ENCODE measurements around the gene KIAA1671. TPM values are rescaled to one million over a fixed set of nuclear protein-coding genes. Genes with fewer than 3 reads are reported as not detected.

The KIAA1671 gene
- total RNA-seq, 4 donors from 2014 or later: 7.3 to 15.1 (median 10.2) TPM

DNA sequence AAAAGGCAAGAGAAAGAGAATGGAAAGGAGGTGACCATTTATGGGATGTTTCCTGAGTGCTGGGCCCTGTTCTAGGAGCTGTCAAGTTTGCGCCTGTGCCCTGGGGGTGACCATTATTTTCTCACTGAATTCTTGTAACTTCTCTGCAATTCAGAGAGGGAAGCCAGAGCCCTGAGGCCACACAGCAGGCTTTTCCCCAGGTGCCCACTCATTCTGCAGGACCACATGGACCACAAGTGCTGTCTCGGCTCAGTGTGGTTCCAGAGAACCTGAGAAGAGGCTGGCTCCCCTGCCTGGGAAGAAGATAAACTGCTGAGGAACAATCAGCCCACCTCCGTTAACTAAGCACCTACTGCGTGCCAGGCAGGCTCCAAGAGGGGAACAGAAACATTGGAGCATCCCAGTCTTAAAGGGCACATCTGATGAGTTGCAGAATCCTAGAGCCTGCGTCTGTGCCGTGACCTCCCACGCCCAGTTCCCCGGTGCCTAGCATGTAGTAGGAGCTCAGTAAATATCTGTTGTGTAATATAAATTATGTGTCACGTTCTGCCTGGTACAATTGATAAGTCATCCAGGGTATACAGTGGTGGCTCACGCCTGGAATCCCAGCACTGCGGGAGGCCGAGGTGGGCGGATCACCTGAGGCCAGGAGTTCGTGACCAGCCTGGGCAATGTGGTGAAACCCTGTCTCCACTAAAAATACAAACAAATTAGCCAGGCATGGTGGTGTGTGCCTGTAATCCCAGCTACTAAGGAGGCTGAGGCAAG, 215.5 kb downstream of the KIAA1671 start:
- TF ChIP-seq, protein P1, sequence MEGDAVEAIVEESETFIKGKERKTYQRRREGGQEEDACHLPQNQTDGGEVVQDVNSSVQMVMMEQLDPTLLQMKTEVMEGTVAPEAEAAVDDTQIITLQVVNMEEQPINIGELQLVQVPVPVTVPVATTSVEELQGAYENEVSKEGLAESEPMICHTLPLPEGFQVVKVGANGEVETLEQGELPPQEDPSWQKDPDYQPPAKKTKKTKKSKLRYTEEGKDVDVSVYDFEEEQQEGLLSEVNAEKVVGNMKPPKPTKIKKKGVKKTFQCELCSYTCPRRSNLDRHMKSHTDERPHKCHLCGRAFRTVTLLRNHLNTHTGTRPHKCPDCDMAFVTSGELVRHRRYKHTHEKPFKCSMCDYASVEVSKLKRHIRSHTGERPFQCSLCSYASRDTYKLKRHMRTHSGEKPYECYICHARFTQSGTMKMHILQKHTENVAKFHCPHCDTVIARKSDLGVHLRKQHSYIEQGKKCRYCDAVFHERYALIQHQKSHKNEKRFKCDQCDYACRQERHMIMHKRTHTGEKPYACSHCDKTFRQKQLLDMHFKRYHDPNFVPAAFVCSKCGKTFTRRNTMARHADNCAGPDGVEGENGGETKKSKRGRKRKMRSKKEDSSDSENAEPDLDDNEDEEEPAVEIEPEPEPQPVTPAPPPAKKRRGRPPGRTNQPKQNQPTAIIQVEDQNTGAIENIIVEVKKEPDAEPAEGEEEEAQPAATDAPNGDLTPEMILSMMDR (IDR thresholded peaks at IDR 0.05; ENCODE audit: low read depth): no peak

DNA sequence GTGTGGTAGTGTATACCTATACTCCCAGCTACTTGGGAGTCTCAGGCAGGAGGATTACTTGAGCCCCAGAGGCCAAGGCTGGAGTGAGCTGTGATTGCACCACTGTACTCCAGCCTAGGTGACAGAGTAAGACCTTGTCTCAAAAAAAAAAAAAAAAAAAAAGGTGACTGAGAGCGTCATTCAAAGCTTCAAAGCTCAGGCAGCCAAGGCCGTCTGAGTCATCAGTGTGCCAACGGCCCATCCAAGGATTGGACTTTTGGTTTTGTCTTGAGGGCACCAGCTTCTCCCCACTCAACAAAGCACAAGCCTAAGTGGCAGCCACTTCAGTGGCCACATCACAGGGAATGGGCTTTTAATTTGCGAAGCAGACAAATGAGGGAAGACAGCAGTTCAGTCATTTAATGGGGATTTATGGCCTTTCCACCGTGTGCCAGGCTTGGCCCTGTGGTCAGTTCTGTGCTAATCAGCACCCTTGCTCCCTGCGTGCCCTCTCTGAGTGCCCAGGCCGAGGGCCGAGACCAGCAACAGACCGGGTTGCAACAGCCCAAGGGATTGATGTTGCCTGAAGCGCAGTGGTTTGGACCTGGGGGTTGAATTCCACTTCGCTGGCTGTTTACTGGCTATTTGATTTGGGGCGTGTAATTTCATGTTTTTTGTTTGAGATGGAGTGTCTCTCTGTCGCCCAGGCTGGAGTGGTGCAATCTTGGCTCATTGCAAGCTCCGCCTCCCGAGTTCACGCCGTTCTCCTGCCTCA, 216.9 kb downstream of the KIAA1671 start:
- TF ChIP-seq, protein P1 (IDR thresholded peaks at IDR 0.05; ENCODE audit: low read depth): no peak

DNA sequence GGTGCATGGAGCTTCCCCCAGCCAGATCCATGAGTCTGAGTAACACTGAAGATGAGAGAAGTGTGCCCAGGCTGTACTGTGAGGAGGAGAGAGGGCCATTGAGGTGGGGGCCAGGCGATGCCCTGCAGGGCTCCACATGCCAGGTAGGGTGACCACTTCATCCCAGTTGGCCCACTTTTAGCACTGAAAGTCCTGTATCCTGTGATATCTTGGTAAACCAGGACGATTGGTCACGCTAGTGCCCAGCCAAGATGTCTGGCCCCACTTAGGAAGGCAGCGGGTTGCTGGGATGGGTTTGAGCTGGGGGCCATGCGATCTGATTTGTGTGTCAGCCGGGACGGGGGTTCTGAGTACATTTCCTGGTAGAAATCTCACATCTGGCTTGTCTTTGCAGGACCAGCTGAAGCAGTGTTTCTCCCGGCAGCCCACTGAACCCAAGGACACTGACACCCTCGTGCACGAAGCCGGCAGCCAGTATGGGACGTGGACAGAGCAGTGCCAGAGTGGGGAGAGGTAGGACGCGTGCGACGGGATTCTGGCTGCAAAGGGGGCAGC, 218.0 kb downstream of the KIAA1671 start:
- TF ChIP-seq, protein P1 (IDR thresholded peaks at IDR 0.05; ENCODE audit: low read depth): no peak

DNA sequence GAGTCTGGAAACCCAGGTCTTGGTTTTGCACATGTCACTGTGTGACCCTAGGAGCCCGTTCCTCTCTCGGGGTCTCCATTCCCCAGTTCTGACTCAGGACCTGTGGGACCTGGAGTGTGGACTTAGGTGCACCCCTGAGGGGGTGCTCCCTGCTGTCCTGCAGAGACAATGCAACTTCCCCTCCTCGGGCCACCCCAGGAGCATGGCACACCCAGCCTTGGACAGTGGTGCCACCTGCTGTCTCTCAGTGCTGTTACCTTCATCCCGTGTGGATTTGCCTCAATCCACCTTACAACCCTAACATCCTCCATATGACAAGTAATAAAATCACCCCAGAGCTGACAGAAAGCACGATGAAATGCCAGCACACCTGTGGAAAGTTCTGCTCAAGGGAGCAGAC, 219.6 kb downstream of the KIAA1671 start:
- TF ChIP-seq, protein P1 (IDR thresholded peaks at IDR 0.05; ENCODE audit: low read depth): no peak

DNA sequence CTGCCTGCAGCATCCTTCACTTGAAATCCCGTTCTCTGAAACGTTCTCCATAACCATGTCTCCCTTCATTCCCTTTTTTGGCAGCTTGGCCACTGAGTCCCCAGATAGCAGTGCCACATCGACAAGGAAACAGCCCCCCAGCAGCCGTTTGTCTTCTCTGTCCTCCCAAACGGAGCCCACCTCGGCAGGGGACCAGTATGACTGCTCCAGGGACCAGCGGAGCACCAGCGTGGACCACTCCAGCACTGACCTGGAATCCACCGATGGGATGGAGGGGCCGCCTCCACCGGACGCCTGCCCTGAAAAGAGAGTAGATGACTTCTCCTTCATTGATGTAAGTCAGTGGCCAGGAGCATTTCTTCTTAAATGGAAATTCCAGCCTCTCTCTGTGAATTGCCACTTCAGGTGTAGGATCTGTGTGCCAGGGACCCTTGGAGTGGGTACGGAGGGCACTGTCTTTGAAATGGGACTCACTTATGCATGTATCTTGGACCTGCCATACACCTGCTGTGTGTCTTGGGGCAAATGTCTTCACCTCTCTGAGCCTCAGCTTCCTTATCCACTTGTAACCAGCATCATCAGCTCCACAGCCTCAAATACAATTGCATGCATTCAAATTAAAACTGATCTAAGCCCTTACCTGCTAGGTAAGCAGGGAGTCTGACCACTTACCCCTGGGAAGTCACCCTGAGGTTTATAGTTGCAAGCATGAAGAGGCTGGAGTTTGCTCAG, 221.8 kb downstream of the KIAA1671 start:
- TF ChIP-seq, protein P1 (IDR thresholded peaks at IDR 0.05; ENCODE audit: low read depth): no peak

DNA sequence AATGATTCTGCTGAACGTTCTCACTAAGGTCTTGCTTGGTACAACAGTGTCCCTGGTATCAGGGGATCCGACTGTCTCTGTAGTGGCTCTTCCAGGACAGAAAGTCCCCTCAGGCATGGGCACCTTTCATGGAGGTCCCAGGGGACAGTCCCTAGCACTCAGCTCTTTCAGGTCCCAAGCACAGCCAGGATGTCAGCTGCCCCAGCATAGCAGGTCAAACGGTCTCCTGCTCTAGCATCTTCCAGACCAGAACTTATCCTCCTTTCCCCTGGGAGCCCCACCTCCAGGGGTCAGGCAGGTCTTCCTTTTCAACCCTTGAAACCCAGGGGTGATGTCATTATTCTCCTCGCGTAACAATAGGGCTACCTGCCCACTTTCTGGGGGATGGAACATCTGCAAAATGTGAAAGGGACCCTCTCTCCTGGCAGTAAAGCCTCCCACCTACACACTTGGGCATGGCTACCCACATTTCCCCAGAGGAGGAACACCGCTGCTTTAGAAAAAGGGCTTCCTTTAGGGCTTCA, 222.4 kb downstream of the KIAA1671 start:
- TF ChIP-seq, protein P1 (IDR thresholded peaks at IDR 0.05; ENCODE audit: low read depth): no peak

Measured in subcutaneous adipose tissue (tissue), 4 donors.